Activated B cell treated with CpG ODN at 0.5 μM for 24 hours (primary cell): ENCODE results near the gene ASB10. TPM values are rescaled to one million over a fixed set of nuclear protein-coding genes. Genes with fewer than 3 reads are reported as not detected.

Source experiments
- ATAC-seq: fragments of 200-7000 bp; cut with Tn5 transposase; one replicate; pipeline ENCODE4 v1.10.0; 2021; ENCODE audit warnings: low read depth, mild to moderate bottlenecking, moderate library complexity
- CTCF ChIA-PET: fragments of 350-600 bp; sonication (Branson Sonifier 250); formaldehyde crosslinking; loops from one replicate; lab custom pipeline; 2021; ENCODE audit warnings: antibody characterized with exemption; lab: Charles Lee
- POLR2A ChIA-PET: fragments of 350-600 bp; sonication (Branson Sonifier 250); formaldehyde crosslinking; loops from one replicate; lab custom pipeline; 2021; ENCODE audit warnings: antibody characterized with exemption; lab: Charles Lee
- DNase-seq: peaks from one replicate; pipeline ENCODE4 v3.0.0; 2022
- H3K27ac Mint-ChIP-seq: one replicate; pipeline ENCODE4 v1.8.0; 2020; ENCODE audit warnings: mixed read lengths
- H3K27me3 Mint-ChIP-seq: one replicate; pipeline ENCODE4 v1.8.0; 2021; ENCODE audit warnings: mixed read lengths
- H3K36me3 Mint-ChIP-seq: one replicate; pipeline ENCODE4 v1.8.0; 2021; ENCODE audit warnings: low read depth, mixed read lengths
- H3K4me1 Mint-ChIP-seq: one replicate; pipeline ENCODE4 v1.8.0; 2021; ENCODE audit warnings: mixed read lengths
- H3K4me3 Mint-ChIP-seq: one replicate; pipeline ENCODE4 v1.8.0; 2020; ENCODE audit warnings: mild to moderate bottlenecking, mixed read lengths
- H3K9me3 Mint-ChIP-seq: one replicate; pipeline ENCODE4 v1.8.0; 2020; ENCODE audit warnings: mixed read lengths
- intact Hi-C: fragments of 100-400 bp; cut with micrococcal nuclease; formaldehyde crosslinking; loops from one replicate; pipeline ENCODE4 v1.15.1; 2024
- total RNA-seq: library from RNA; stranded (reverse); gene quantifications from 2 replicates; pipeline ENCODE4 v1.2.3, GENCODE V29; 2022
- TF ChIP-seq, protein P1 (sequence below): fragments of 200-600 bp; IDR thresholded peaks from one replicate; pipeline ENCODE4 v1.8.0; 2022; ENCODE audit warnings: antibody characterized with exemption, mild to moderate bottlenecking

ASB10 gene
- total RNA-seq, 1 donor from 2014 or later: not detected

DNA sequence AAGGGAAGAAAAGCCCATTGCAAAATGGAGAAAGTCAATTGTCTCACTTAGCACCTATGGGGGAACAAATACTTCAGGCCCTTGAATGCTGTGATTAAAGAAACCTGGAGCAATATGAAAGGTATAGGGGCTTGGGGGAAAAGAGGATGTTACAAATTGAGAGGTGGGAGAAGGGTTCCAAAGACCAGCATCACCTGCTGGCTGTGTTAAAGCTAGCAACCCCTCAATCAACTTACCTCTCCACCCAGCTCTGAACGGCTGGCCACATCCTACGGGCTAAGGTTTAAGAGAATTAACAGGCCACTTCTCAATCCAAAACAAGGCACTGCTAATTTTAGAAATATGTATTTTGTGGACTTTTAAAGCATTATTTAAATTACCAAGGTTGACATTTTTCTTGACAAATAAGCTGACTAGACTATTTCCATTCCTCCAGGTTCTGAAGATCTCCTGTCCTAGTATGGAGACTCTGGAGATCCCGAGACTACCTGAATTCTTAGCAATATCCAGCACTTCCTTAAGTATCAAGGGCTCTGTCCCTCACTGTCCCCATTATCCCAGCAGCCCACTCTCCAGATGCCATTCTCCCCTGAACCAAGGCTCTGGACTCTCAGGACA, 24.2 kb upstream of the ASB10 start:
- no peak for ATAC-seq
- POLR2A ChIA-PET: interaction anchor here (0.5 kb wide), 1 partner anchor 885 kb away, joined by 7 read pairs; no protein-coding TSS in a partner anchor
- H3K27ac Mint-ChIP-seq: no peak overlapping the region
- TF ChIP-seq, protein P1, sequence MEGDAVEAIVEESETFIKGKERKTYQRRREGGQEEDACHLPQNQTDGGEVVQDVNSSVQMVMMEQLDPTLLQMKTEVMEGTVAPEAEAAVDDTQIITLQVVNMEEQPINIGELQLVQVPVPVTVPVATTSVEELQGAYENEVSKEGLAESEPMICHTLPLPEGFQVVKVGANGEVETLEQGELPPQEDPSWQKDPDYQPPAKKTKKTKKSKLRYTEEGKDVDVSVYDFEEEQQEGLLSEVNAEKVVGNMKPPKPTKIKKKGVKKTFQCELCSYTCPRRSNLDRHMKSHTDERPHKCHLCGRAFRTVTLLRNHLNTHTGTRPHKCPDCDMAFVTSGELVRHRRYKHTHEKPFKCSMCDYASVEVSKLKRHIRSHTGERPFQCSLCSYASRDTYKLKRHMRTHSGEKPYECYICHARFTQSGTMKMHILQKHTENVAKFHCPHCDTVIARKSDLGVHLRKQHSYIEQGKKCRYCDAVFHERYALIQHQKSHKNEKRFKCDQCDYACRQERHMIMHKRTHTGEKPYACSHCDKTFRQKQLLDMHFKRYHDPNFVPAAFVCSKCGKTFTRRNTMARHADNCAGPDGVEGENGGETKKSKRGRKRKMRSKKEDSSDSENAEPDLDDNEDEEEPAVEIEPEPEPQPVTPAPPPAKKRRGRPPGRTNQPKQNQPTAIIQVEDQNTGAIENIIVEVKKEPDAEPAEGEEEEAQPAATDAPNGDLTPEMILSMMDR: no peak
- peaks cover 48% of the 10 kb centered on the region for H3K36me3 Mint-ChIP-seq
- H3K27me3 Mint-ChIP-seq: no peaks in the 10 kb centered on the region
- intact Hi-C loops: no loop called here
- no peaks in the 10 kb centered on the region for H3K9me3 Mint-ChIP-seq
- H3K4me1 Mint-ChIP-seq: no peaks in the 10 kb centered on the region
- DNase-seq: no peak
- CTCF ChIA-PET: interaction anchor here (1.4 kb wide), 1 partner anchor 88 kb away, joined by 3 read pairs; no protein-coding TSS in a partner anchor
- no peak overlapping the region for H3K4me3 Mint-ChIP-seq

DNA sequence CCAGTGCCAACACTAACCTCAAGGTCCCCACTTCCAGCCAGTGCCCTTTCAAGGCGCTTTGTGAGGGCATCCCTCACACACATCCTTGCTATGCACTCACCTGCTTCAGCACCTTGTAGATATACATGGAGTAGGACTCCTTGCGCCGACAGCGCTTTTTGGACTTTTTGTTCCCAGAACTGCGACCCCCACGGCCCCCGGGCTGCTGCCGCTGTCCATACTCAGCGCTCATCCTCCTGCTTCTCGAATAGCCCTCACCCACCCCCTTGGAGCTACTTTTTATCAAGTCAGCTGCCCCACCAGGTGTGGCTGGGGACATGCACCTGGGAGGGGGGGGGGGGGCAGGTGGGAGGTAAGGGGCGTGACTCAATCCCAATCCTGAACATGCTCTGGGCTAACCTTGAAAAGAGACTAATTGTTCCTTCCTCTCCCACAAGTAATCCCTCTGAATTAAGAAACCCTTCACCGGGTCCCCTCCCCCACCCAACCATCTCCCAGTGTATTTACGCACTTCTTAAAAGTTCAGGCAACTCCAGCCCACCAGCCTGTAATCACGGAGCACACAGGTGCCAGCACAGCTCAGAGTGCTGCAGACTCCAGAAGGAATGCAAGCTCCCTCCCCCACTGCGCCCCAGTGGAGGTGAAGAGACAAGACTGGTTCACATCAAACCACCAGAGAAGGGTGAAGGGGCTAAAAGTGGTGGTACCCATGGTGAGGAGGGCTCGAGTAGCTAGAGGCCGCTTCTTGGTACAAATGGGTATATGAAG, 23.2 kb upstream of the ASB10 start, which contains the start of gene H2BK1:
H2BK1 (minus strand) TSS at position 402 of the 768 bp plus-strand sequence; CDS start at position 232, 170 bp downstream.
- no peaks in the 10 kb centered on the region for H3K9me3 Mint-ChIP-seq
- ATAC-seq (no peak), DNase-seq (no peak)
- no peak within 1 kb of the TSS for H3K4me3 Mint-ChIP-seq
- H3K36me3 Mint-ChIP-seq: peaks cover 41% of the 10 kb centered on the region
- TF ChIP-seq, protein P1: no peak
- no peaks in the 10 kb centered on the region for H3K4me1 Mint-ChIP-seq
- no peak within 1 kb of the TSS for H3K27ac Mint-ChIP-seq
- intact Hi-C loops: no loop called here
- POLR2A ChIA-PET: no interaction called here
- H3K27me3 Mint-ChIP-seq: peaks cover 6% of the 10 kb centered on the region
- CTCF ChIA-PET: interaction anchor here (1.4 kb wide), 1 partner anchor 87 kb away, joined by 3 read pairs; no protein-coding TSS in a partner anchor

DNA sequence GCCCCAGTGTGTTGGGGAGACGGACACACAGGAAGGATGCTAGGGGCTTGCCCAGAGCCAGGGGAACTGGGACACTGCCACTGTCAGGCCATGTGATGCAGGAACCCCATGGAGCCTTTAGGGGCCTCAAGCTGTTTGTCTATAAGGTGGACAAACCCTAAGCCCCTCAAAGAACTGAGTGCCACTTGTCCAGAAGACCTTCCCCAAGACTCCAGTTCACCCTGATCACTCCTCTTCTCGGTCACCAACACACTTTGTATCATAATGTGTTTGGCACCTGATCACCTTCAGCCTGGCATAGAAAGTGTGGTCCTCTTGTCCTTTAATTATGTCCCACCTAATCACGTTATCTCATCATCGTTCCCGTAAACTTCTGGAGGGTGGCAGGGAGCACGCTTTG, 22.5 kb upstream of the ASB10 start:
- DNase-seq (no peak), ATAC-seq (no peak)
- CTCF ChIA-PET: no interaction called here
- POLR2A ChIA-PET: no interaction called here
- TF ChIP-seq, protein P1: no peak
- Mint-ChIP-seq H3K4me1 (no peaks in the 10 kb centered on the region), H3K9me3 (no peaks in the 10 kb centered on the region), H3K4me3 (no peak overlapping the region), H3K27me3 (peaks cover 11% of the 10 kb centered on the region), H3K27ac (no peak overlapping the region), H3K36me3 (peaks cover 34% of the 10 kb centered on the region)
- intact Hi-C loops: no loop called here

DNA sequence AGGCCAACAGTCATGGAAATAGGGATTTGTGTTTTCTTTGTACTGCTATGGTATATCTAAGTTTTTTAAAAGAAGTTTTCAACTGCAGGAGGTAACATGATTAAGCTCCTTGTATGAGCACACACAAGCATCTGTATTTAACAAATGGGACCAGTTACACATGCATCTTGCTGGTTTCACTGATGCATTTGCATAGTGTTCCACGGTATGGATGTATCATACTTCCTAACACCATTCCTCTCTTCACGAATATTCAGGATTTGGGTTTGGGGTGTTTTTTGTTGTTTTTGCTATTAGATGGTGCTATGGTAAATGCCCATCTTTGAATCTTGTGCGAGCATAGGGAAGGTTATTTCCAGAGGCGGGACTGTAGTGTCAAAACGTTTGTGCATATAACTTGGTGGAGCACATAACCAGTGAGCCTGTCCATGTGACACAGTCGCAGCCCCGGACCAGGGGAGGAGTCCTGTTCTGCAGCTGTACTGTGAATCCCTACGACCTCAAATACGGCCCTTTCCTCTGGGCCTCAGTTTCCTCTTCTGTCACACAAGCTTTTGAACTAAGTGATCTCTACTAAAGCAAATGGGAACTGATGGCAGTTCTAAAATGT, 21.3 kb upstream of the ASB10 start:
- Mint-ChIP-seq H3K9me3 (no peaks in the 10 kb centered on the region), H3K4me3 (no peak overlapping the region), H3K27me3 (peaks cover 20% of the 10 kb centered on the region), H3K36me3 (peaks cover 22% of the 10 kb centered on the region), H3K27ac (no peak overlapping the region), H3K4me1 (no peaks in the 10 kb centered on the region)
- no peak for ATAC-seq
- ChIA-PET CTCF (no interaction called here), POLR2A (interaction anchor here (0.5 kb wide), 1 partner anchor 182 kb away, joined by 3 read pairs; no protein-coding TSS in a partner anchor)
- TF ChIP-seq, protein P1: no peak
- intact Hi-C loops: no loop called here
- no peak for DNase-seq

DNA sequence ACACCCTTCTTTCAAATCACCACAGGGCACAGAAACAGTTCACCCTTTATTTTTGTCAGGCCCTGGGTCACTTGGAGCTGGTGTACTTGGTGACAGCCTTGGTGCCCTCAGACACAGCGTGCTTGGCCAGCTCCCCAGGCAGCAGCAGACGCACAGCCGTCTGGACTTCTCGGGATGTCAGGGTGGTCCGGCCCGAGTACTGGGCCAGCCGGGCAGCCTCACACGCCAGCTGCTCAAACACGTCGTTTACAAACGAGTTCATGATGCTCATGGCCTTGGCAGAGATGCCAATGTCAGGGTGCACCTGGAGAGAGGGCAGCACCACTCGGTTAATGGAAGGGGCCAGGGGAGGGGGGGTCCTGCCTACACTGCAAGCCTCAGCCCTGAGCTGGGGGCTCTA, 20.8 kb upstream of the ASB10 start:
- Mint-ChIP-seq H3K36me3 (peaks cover 16% of the 10 kb centered on the region), H3K4me3 (no peak overlapping the region)
- intact Hi-C loops: no loop called here

More for the DNA sequence above, 20.8 kb upstream of the ASB10 start:
- Mint-ChIP-seq H3K9me3 (no peaks in the 10 kb centered on the region), H3K4me1 (no peaks in the 10 kb centered on the region), H3K27me3 (peaks cover 21% of the 10 kb centered on the region), H3K27ac (no peak overlapping the region)
- POLR2A ChIA-PET: interaction anchor here (0.5 kb wide), 1 partner anchor 181 kb away, joined by 3 read pairs; no protein-coding TSS in a partner anchor
- TF ChIP-seq, protein P1: no peak
- CTCF ChIA-PET: no interaction called here
- ATAC-seq: no peak
- no peak for DNase-seq
